Heart right ventricle (tissue), 16 donors: ENCODE data around the gene MAML2. TPM values are rescaled to one million over a fixed set of nuclear protein-coding genes. Genes with fewer than 3 reads are reported as not detected.

ENCODE experiments used
- ATAC-seq, 8 donors: fragments of 200-7000 bp; cut with Tn5 transposase; one replicate each; pipeline ENCODE4 v1.9.1; 2020; ENCODE audit warnings: mild to moderate bottlenecking in 8 of 8, moderate library complexity in 8 of 8, moderate number of reproducible peaks in 1 of 8
- DNase-seq, 2 donors: peaks; one replicate each; pipeline ENCODE4 v3.0.0-alpha.2; 2020
- H3K27ac ChIP-seq, 10 donors: fragments of 200-600 bp; sonication (generic) in 2 of 10; one replicate each; pipeline versions ENCODE4 v1.5.0 to v1.8.0; 2020 to 2022; ENCODE audit warnings: mild to moderate bottlenecking in 3 of 10
- H3K27me3 ChIP-seq, 7 donors: fragments of 200-600 bp; one replicate each; pipeline ENCODE4 v1.8.0; 2021 to 2022; ENCODE audit warnings: mild to moderate bottlenecking in 2 of 7
- H3K36me3 ChIP-seq, 9 donors: fragments of 200-600 bp; sonication (generic) in 1 of 9; one replicate each; pipeline versions ENCODE4 v1.5.0 to v1.8.0; 2020 to 2022; ENCODE audit warnings: mild to moderate bottlenecking in 2 of 9
- H3K4me1 ChIP-seq, 9 donors: fragments of 200-600 bp; sonication (generic) in 1 of 9; one replicate each; pipeline versions ENCODE4 v1.5.0 to v1.8.0; 2020 to 2022; ENCODE audit warnings: mild to moderate bottlenecking in 4 of 9
- H3K4me3 ChIP-seq, 10 donors: fragments of 200-600 bp; sonication (generic) in 2 of 10; one replicate each; pipeline versions ENCODE4 v1.5.0 to v1.8.0; 2020 to 2022; ENCODE audit warnings: mild to moderate bottlenecking in 7 of 10, moderate library complexity in 2 of 10
- H3K9me3 ChIP-seq, 11 donors: fragments of 200-600 bp in 10 of 11; sonication (generic) in 2 of 11; one replicate each; pipeline versions ENCODE4 v1.5.0 to v1.8.0; 2013 to 2022; ENCODE audit warnings: mild to moderate bottlenecking in 2 of 11, control low read depth in 1 of 11, moderate library complexity in 1 of 11
- WGBS, 2 donors: extraction: QIAGEN DNeasy Blood & Tissue Kit; methylation state at CpG; one replicate each; pipeline ENCODE4 v1.1.7; 2013; ENCODE audit warnings: inconsistent platforms in 1 of 2; 5-methylcytosine and 5-hydroxymethylcytosine counted together
- intact Hi-C, 10 donors: fragments of 100-400 bp; cut with DNase I; formaldehyde crosslinking; loops; one replicate each; pipeline versions ENCODE4 v1.11.1 to v1.14.2; 2022
- microRNA-seq, 2 donors: library from miRNA; unstranded; fragments of <30 nt; microRNA quantifications; one replicate each; pipeline ENCODE4 v1.2.0, GENCODE V29; 2021
- polyA plus RNA-seq, 2 donors: library from polyadenylated mRNA; stranded (reverse); fragments of 200-250 nt; gene quantifications; one replicate each; pipeline ENCODE4 v1.2.3, GENCODE V29; 2013
- total RNA-seq, 10 donors: library from RNA; stranded (reverse); fragmentation: NEBNext Ultra II Directional in 3 of 10; extraction: Animal tissue kit (Norgen Biotek cat#: 25700) in 3 of 10; gene quantifications; one replicate each; pipeline versions ENCODE4 v1.2.1 to v1.2.4, GENCODE V29; 2021 to 2023
- TF ChIP-seq, protein P1 (sequence below), 9 donors: fragments of 200-600 bp; sonication (generic) in 2 of 9; IDR thresholded peaks; one replicate each; pipeline versions ENCODE4 v1.5.0 to v1.8.0; 2021 to 2022; ENCODE audit warnings: antibody characterized with exemption in 9 of 9, mild to moderate bottlenecking in 5 of 9, moderate library complexity in 1 of 9
- donor health status: Arrhythmogenic right ventricular cardiomyopathy.
- donor health status: ischemic (EF 13 %, LVEDD 7.1; RV severe dilation, severe dysfunction).
- donor health status: healthy with polysubstance abuse.
- donor health status: DM: no; HTN: yes; CAD: no.
- donor health status: DM: no; HTN: no; CAD: no.
- donor health status: ischemic (EF 25% LVEDD 6.9; RV normal size, moderate dysfunction).
- donor health status: ischemic (EF 25% LVEDD 5.7; RV mildly dilated, moderate dysfunction).
- donor health status: healthy.
- donor health status: DM: yes; HTN: yes; CAD: no.
- donor health status: Ischemic cardiomyopathy.
- donor health status: ischemic (EF 35%, LVEDD 5.7; RV mildly dilated, moderate dysfunction).
- donor health status: nonischemic (EF 11% LVEDD 7.7; RV severe dilation, severe dysfunction).
- donor health status: DM: yes; HTN: yes; CAD: no.
- donor health status: PGD.
- donor health status: ischemic (EF 29% LVEDD 5.4; RV normal size, mild dysfunction).
- donor health status: nonischemic (EF 23%, LVEDD 6.1; RV moderate dilation, normal function).

Gene MAML2
- total and polyA plus RNA-seq, 12 donors: 1.3 to 6.1 (median 4.1) TPM

DNA sequence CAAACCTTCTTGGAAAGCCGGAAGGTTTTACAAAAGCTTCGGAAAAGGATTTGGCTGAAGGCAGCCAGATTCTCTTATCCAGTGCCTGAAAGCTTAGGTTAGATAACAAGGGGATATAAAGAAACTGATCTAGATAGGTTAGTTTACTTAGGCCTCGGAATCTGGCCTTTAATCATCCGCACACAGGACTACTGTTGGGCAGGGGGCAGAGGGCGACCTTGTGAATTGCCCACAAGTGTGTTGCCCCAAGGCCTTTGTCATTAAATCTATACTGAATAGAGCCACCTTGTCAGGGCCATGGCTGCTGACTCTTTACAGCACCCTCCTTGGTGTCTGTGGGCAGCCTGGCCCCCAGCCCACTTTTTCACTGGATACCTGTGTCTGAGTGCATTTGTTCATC is 409.4 kb downstream of the MAML2 start:
- Histone ChIP-seq H3K36me3 (no peaks in the 10 kb centered on the region), H3K4me1 (no peaks in the 10 kb centered on the region), H3K27ac (no peak overlapping the region), H3K27me3 (no peaks in the 10 kb centered on the region), H3K4me3 (no peak overlapping the region), H3K9me3 (peaks cover 0 to 31% (median 5%) of the 10 kb centered on the region in 11 donors)
- TF ChIP-seq, protein P1, sequence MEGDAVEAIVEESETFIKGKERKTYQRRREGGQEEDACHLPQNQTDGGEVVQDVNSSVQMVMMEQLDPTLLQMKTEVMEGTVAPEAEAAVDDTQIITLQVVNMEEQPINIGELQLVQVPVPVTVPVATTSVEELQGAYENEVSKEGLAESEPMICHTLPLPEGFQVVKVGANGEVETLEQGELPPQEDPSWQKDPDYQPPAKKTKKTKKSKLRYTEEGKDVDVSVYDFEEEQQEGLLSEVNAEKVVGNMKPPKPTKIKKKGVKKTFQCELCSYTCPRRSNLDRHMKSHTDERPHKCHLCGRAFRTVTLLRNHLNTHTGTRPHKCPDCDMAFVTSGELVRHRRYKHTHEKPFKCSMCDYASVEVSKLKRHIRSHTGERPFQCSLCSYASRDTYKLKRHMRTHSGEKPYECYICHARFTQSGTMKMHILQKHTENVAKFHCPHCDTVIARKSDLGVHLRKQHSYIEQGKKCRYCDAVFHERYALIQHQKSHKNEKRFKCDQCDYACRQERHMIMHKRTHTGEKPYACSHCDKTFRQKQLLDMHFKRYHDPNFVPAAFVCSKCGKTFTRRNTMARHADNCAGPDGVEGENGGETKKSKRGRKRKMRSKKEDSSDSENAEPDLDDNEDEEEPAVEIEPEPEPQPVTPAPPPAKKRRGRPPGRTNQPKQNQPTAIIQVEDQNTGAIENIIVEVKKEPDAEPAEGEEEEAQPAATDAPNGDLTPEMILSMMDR (IDR thresholded peaks at IDR 0.05): no peak
- intact Hi-C loops: no loop called here
- 84 to 87% methylated on average over 5 of the region's 5 CpGs for WGBS, 2 donors
- no peak for DNase-seq
- ATAC-seq: no peak

DNA sequence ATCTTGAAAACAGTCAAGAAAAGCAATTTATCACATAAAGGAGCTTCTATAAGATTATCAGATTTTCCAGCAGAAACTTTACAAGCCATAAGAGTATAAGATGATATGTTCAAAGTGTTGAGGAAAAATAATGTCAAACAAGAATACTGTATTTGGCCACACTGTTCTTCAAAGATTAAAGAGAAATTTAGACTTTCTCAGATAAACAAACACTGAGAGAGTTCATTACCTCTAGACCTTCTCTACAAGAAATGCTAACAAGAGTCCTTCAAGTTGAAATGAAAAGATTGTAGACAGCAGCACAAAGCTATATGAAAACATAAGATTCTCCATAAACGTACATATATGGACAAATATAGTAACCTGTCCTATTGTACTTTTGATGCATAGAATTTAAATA is 411.1 kb downstream of the MAML2 start:
- peaks cover 0 to 27% (median 5%) of the 10 kb centered on the region in 11 donors for H3K9me3 ChIP-seq
- no peak overlapping the region for H3K4me3 ChIP-seq
- WGBS, 2 donors: 86 to 91% methylated on average over 1 of the region's 1 CpG
- intact Hi-C loops: loop anchor here in 1 of 10 donors (2.0 kb wide), 1 partner anchor 33 kb away; no protein-coding TSS in a partner anchor
- H3K36me3 ChIP-seq: no peaks in the 10 kb centered on the region
- ATAC-seq: no peak
- H3K27ac ChIP-seq: no peak overlapping the region
- DNase-seq: no peak
- H3K27me3 ChIP-seq: no peaks in the 10 kb centered on the region
- H3K4me1 ChIP-seq: peaks cover 0 to 2% (median 0%) of the 10 kb centered on the region in 9 donors
- TF ChIP-seq, protein P1 (IDR thresholded peaks at IDR 0.05): no peak

DNA sequence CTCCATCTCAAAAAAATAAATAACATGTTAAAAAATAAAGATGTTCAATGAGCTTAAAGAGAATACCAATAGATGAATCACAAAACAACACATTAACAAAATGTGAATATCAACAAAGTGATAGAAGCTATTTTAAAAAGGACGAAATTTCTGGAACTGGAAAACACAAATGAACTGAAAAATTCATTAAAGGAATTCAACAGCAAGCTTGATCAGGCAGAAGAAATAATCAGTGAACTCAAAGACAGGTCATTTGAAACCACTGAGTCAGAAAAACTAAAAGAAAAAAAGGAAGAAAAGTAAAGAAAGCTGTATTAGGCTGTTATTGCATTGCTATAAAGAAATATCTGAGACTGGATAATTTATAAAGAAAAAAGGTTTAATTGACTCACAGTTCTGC is 412.0 kb downstream of the MAML2 start:
- 73 to 82% methylated on average over 1 of the region's 1 CpG for WGBS, 2 donors
- no peaks in the 10 kb centered on the region for H3K27me3 ChIP-seq
- DNase-seq (no peak), ATAC-seq (no peak)
- peaks cover 0 to 25% (median 5%) of the 10 kb centered on the region in 11 donors for H3K9me3 ChIP-seq
- no peak overlapping the region for H3K27ac ChIP-seq
- H3K4me1 ChIP-seq: peaks cover 0 to 6% (median 0%) of the 10 kb centered on the region in 9 donors
- H3K4me3 ChIP-seq: no peak overlapping the region
- no peaks in the 10 kb centered on the region for H3K36me3 ChIP-seq
- intact Hi-C loops: loop anchor here in 1 of 10 donors (2.0 kb wide), 1 partner anchor 34 kb away; no protein-coding TSS in a partner anchor
- TF ChIP-seq, protein P1 (IDR thresholded peaks at IDR 0.05): no peak

DNA sequence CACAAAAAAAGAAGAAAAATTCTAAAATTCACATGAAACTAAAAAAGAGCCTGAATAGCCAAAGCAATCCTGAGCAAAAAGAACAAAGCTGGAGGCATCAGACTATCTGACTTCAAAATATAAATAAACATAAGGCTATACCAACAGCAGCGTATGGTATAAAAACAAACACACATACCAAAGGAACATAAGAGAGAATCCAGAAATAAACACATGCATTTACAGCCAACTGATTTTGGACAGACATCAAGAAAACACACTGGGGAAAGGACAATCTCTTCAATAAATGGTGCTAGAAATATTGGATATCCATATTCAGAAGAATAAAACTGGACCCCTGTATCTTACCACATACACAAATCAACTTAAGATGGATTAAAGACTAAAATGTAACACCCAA is 416.3 kb downstream of the MAML2 start:
- Histone ChIP-seq H3K27ac (no peak overlapping the region), H3K4me3 (no peak overlapping the region), H3K4me1 (peaks cover 0 to 30% (median 25%) of the 10 kb centered on the region in 9 donors), H3K9me3 (peaks cover 0 to 14% (median 5%) of the 10 kb centered on the region in 11 donors), H3K36me3 (no peaks in the 10 kb centered on the region), H3K27me3 (no peaks in the 10 kb centered on the region)
- intact Hi-C loops: loop anchor here in 2 of 10 donors (5.0 to 10.0 kb wide), 2 partner anchors 76 to 418 kb away; partner anchors contain the start of gene MAML2 (in 1 of the 2)
- no peak for DNase-seq
- ATAC-seq: no peak
- 50 to 53% methylated on average over 1 of the region's 1 CpG for WGBS, 2 donors
- TF ChIP-seq, protein P1 (IDR thresholded peaks at IDR 0.05): no peak

Small RNA genes lying within 50 kb of the gene (microRNA-seq; reads per million reads assigned to microRNA genes)
- gene MIR1260B: 0 reads per million in 2 donors

Other genes starting within 250 kb of the MAML2 start
- gene CCDC82, start 46.7 kb upstream of the MAML2 start, total RNA-seq: 10 to 100 TPM; 10.9 to 15.3 (median 13.1) TPM
- 10 to 100 TPM in 1 of 2 donors, 1 to 10 TPM in 1; 9.1 to 33.7 TPM for gene CCDC82, start 46.7 kb upstream of the MAML2 start, polyA plus RNA-seq
- 1 to 10 TPM; 4.7 to 7.5 (median 6.1) TPM for gene JRKL, start 46.8 kb upstream of the MAML2 start, total RNA-seq
- 1 to 10 TPM; 3.4 to 3.9 TPM for gene JRKL, start 46.8 kb upstream of the MAML2 start, polyA plus RNA-seq